HG03175 (cell line): ENCODE measurements around the gene CCDC74B.
"Not testable (repeated sequence)": the region's sequence is repeated elsewhere in the genome, so short reads cannot be mapped to it uniquely, and the experiment has no call there.

ENCODE experiments used
- ATAC-seq: cut with Tn5 transposase; IDR thresholded peaks from one replicate; pipeline ENCODE4 v1.9.1; 2021; ENCODE audit warnings: mild to moderate bottlenecking, moderate library complexity; ENCODE audit not compliant: unreplicated experiment

CCDC74B gene

GRCh38 chr2:130120924-130121323, 24.0 kb downstream of the CCDC74B start:
- ATAC-seq, result not testable (repeated sequence)

- ATAC-seq, result not testable (repeated sequence)
These were observed 42.1 kb downstream of the CCDC74B start for GRCh38 chr2:130102597-130103363.
